Mononuclear cell (primary cell): ENCODE results near the gene SCG2. TPM values are rescaled to one million over a fixed set of nuclear protein-coding genes. Genes with fewer than 3 reads are reported as not detected.

Experiments
- H3K27me3 ChIP-seq: 2 replicates; pipeline ENCODE4 v1.6.0; 2011; ENCODE audit warnings: low read length, control low read depth; ENCODE audit not compliant: insufficient read depth
- H3K4me1 ChIP-seq: 2 replicates; pipeline ENCODE4 v1.5.1; 2011; ENCODE audit warnings: mild to moderate bottlenecking, low read length, control low read depth; ENCODE audit not compliant: insufficient read depth
- H3K4me3 ChIP-seq: 2 replicates; pipeline ENCODE4 v1.5.1; 2011; ENCODE audit warnings: mild to moderate bottlenecking, low read length, moderate library complexity
- H3K9me3 ChIP-seq: 2 replicates; pipeline ENCODE4 v1.5.1; 2011; ENCODE audit warnings: low read depth, mild to moderate bottlenecking, control low read depth, low read length
- total RNA-seq: library from RNA; depleted of rRNA; stranded (reverse); fragments of >200 nt; gene quantifications from one replicate; pipeline ENCODE4 v1.2.3, GENCODE V29; 2012

SCG2 gene
- total RNA-seq, 1 donor: 0.42 TPM

DNA sequence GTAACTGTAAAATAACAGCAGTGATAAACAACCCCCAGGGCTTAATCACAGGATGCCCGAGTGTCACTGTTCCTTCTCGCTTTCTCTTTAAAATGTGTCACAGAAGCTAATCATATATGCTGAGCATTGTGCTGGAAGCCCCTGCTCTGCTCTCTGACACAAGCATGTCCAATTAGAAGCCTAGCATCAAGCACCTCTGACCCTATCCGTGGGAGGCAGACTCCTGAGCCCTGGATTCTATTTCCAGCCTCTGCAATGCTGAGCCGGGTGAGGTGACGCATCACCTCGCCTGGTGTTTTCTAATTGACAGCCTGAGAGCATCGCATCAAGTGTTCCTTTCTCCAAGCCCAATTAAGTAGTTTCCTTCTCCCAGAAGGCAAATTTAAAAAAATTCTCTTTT lies 19.7 kb upstream of the SCG2 start:
- Histone ChIP-seq H3K4me1 (no peaks in the 10 kb centered on the region), H3K9me3 (no peaks in the 10 kb centered on the region), H3K27me3 (peaks cover 3% of the 10 kb centered on the region), H3K4me3 (no peak overlapping the region)

DNA sequence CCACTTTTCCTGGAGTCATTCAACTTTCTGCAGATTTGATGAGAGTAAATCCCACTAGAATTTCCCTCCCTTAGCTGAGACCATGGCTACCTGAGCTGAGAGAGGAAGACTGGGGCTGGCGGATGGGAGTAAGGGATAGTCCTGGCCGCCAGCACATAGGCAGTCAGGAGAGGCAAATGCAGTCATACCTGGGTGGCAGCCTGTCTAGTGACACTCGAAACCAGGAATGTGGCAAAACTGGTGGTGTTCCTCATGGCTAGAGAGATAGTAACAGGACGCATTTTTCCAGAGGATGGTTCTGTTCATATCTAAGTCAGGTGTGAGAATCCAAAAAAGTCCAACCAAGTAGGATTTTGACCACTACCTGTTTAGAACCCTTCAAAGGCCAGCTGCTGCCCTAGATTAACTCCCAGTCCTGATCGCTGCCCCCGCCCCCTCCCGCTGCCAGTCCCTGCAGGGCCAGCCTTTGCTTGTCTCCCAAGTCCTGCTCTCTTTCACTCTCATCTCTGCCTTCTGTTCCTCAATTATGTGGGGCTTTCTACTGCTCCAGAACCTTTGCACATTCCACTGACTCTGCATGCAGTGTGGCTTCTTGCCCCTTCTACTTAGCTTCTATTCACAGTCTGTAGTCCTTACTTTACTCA lies 17.4 kb upstream of the SCG2 start:
- Histone ChIP-seq H3K27me3 (peaks cover 7% of the 10 kb centered on the region), H3K4me3 (no peak overlapping the region), H3K9me3 (no peaks in the 10 kb centered on the region), H3K4me1 (no peaks in the 10 kb centered on the region)

DNA sequence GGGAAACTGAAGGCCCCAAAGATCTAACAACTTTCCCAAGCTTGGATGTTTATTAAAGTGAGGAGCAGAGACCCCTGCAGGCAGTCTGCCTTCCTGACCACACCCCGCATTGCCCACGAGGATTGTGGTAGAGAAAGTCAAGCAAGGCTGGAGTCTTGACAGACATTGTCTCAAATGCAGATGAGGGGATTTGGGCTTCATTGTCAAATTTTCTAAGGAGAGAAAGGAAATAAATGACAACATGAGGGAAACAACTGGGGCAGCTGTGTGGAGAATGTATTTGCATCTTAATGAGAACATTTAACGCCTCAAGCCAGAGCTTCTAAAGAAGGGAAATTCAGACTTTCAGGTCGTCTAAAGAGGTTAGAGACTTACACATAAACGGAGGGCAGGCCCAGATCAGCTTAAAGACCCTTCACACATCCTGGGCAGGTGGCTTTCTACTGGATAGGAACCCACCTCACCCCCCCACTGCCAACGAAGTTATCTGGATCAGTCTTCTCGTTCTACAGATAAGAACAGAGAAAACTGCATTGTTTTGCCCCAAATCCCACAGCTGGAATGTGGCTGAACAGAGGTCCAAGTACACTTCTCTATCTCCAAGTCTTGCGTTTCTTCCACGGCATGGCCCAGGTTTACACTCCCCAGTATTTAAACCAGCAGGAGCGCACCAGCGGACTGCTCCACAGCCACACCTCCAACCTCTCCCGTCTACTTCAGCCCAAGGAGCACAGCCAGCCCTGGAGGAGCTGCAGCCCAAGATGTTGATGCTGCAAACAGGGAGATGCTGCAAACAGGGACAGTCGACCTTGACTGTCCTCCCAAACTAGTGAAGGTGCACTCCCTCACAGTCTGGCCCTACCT lies 16.2 kb upstream of the SCG2 start:
- H3K4me1 ChIP-seq: no peaks in the 10 kb centered on the region
- H3K9me3 ChIP-seq: no peaks in the 10 kb centered on the region
- H3K27me3 ChIP-seq: peaks cover 19% of the 10 kb centered on the region
- no peak overlapping the region for H3K4me3 ChIP-seq

DNA sequence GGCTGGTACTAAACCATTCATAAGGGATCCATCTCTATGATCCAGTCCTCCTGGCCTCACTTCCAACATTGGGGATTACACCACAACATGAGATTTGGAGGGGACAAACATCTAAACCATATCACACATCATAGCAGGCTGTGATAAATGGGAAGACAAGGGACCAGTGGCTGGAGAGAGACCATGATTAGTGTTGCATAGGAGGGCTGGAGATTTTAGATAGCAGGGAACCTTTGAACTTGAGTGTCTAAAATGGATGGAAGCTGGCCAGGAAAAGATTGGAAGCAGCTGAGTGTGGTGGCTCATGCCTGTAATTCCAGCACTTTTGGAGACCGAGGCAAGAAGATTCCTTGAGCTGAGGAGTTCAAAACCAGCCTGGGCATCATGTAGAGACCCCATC lies 12.4 kb upstream of the SCG2 start:
- Histone ChIP-seq H3K4me1 (no peaks in the 10 kb centered on the region), H3K27me3 (peaks cover 42% of the 10 kb centered on the region), H3K4me3 (no peak overlapping the region), H3K9me3 (no peaks in the 10 kb centered on the region)

DNA sequence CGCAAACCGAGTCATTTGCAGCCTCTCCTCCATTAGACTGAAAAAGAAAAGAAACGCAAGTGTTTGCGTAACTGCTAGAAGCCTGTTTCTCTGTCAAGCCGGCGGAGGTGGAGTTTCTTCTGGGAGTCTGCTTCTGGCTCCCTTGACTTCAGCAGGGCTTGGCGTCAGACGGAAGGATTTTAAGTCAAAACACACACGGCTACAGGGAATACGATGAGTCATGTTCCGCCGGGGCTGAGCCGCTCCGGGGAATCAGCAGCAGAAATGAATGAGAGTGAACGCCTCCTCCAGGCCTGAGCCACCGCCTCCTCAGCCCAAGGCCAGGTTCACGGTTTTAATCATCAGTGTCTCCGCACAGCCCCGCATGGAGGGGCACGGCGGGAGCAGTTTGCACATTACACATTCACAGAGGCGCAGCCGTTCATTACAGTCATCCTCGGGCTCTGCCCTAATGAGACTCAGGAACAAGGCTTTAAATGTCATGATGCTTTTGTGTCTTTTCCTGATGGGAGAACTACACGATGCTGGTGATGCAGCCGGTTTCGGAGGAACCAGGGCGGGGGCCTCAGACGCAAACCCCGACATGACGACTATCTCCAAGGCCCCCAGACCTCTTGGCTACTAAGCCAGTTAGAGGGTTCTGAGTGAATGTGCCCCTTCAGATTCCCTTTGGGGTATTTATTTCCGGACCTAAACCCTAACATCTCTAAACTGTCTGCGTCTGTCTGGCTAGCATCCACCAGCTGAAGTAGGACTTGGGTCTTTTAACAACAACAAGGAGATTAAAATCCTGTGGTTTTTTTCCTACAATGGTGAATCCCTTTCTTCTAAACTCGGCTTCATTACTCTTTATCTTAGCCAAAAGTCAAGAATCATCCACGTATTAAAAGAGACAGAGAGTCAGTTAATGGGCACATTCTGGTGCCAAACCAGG lies 11.1 kb upstream of the SCG2 start:
- no peaks in the 10 kb centered on the region for H3K9me3 ChIP-seq
- no peaks in the 10 kb centered on the region for H3K4me1 ChIP-seq
- H3K4me3 ChIP-seq: no peak overlapping the region
- H3K27me3 ChIP-seq: peaks cover 42% of the 10 kb centered on the region

DNA sequence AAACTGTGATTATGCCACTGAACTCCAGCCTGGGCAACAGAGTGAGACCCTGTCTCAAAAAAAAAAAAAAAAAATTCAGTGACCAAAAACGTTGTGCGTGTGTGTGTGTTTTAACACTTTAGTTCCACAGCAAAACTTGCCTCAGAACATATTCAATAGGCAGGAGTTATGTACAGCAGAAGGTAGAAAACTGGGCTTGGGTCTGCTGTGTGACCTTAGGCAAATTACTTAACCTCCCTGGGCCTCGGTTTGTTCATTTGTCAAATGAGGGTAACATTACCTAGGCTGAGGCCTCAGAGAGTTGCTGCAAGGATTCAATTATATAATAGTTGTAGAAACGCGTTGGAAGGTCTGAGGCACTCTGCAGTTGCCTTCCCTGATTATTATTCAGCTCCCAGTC lies 10.3 kb upstream of the SCG2 start:
- Histone ChIP-seq H3K4me3 (no peak overlapping the region), H3K9me3 (no peaks in the 10 kb centered on the region), H3K4me1 (no peaks in the 10 kb centered on the region), H3K27me3 (peaks cover 40% of the 10 kb centered on the region)

DNA sequence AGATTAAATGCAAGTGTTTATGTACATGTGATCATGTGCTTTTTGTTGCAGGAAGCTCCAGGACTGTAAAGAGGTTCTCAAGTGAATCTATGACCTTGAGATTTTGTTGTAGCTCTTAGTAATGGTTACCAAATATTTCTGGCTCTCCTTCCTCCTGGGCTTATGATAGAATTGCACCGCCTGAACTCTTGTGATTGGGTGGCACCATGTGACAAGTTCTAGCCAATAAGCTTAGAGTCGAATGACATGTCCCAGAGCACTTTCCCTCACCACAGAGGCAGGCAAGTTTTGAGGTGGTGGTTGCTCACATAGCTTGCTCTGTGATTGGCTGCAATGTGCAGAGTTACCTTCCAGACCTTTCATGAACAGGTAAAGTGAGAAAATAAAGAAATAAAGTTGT lies 8.9 kb upstream of the SCG2 start:
- Histone ChIP-seq H3K27me3 (peaks cover 40% of the 10 kb centered on the region), H3K4me1 (no peaks in the 10 kb centered on the region), H3K4me3 (no peak overlapping the region), H3K9me3 (no peaks in the 10 kb centered on the region)

DNA sequence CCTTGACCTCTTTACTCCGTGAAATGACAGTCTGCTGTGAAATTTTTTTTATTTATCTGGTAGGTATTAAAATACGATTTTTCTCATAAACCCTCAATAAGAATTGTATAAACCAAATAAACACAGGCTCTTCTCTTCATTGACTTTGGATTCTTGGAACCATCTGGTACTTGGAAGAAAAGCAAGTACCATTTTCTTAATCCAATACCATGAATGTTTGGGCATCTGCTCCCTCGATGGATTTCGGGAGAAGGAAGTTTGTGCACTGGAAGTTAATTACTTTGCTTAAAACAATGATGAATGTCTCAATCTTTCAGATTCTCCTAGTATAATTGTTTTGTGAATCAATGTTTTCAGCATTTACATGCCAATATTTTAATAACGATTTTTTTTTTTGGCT lies 5.3 kb upstream of the SCG2 start:
- H3K4me3 ChIP-seq: no peak overlapping the region
- H3K27me3 ChIP-seq: peaks cover 17% of the 10 kb centered on the region
- no peaks in the 10 kb centered on the region for H3K4me1 ChIP-seq
- H3K9me3 ChIP-seq: no peaks in the 10 kb centered on the region

DNA sequence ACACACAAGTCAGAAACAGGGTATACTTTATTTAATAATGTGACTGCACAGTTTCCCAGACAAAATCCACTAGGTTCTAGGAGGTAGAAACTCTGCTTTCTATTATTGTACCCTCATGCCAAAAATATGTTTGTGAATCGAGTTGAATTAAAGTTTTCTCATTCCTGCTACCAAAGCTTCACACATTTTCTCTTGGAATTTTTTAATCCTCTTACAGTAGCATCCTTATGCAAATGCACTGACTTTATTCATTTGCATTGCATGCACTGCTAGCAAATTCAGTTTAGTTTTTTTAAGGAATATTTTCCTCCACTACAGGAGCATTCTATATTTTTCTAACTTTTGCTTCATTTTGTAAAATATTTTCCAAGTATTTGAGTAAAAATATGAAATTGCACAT lies 4.8 kb upstream of the SCG2 start:
- no peaks in the 10 kb centered on the region for H3K9me3 ChIP-seq
- H3K4me3 ChIP-seq: no peak overlapping the region
- H3K27me3 ChIP-seq: peaks cover 12% of the 10 kb centered on the region
- no peaks in the 10 kb centered on the region for H3K4me1 ChIP-seq

DNA sequence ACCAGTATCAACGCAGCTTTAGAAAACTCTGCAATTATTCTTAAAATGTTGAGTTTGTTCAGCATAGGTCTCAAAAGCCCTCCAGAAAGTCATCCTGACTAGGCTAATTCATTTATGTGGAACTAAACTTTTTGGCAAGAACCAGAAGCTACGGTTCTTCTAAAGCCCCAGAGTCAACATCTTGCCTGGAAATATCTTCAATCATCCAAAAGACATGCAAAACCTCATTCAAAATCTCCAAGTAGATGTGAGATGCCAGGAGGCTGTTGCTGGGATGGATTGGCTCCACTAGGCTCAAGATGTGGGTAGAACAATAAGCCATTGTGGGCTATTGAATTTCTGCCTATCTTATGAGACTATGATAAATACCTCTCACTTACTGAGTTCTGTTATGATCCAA lies 2.1 kb upstream of the SCG2 start:
- Histone ChIP-seq H3K27me3 (peaks cover 6% of the 10 kb centered on the region), H3K9me3 (no peaks in the 10 kb centered on the region), H3K4me3 (no peak overlapping the region), H3K4me1 (no peaks in the 10 kb centered on the region)

DNA sequence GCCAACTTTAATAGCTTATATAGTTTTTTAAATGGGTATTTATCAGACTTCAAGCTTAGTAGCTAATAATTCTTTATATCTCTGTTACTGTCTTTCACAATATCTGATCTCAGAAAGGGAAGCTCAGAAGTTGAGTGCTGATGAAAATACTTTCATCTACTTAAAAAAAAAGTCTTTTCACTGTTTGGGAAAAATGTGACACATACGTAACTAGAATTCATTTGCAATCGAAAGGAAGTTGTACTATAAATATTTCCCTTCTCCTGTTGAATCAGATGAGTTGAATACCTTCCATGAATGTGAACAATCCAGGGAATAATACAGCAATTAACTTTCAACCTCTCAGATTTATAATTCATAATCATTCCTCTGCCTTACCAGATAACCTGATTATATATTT lies 811 bp upstream of the SCG2 start:
- H3K4me3 ChIP-seq: no peak overlapping the region
- H3K4me1 ChIP-seq: no peaks in the 10 kb centered on the region
- no peaks in the 10 kb centered on the region for H3K9me3 ChIP-seq
- peaks cover 6% of the 10 kb centered on the region for H3K27me3 ChIP-seq

DNA sequence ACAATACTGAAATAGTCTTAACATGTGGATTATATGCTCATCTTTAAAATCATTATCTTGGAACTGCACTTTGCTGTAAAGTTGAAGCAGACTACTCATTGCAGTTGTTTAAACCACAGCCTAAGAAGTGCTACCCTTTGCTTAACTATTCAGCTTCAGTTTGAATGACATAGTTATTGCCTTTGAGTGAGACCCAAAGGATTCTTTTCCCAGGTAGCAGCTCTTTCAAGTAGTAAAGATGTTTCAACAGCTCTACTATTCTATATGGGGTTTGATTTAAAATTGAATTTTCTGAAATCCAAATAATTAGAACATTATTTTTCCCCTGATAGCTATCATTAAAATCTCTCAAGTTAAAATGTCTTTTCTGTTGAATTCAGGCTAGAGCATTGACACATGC lies 1.1 kb downstream of the SCG2 start:
- Histone ChIP-seq H3K4me3 (no peak overlapping the region), H3K9me3 (no peaks in the 10 kb centered on the region), H3K4me1 (no peaks in the 10 kb centered on the region), H3K27me3 (peaks cover 6% of the 10 kb centered on the region)

DNA sequence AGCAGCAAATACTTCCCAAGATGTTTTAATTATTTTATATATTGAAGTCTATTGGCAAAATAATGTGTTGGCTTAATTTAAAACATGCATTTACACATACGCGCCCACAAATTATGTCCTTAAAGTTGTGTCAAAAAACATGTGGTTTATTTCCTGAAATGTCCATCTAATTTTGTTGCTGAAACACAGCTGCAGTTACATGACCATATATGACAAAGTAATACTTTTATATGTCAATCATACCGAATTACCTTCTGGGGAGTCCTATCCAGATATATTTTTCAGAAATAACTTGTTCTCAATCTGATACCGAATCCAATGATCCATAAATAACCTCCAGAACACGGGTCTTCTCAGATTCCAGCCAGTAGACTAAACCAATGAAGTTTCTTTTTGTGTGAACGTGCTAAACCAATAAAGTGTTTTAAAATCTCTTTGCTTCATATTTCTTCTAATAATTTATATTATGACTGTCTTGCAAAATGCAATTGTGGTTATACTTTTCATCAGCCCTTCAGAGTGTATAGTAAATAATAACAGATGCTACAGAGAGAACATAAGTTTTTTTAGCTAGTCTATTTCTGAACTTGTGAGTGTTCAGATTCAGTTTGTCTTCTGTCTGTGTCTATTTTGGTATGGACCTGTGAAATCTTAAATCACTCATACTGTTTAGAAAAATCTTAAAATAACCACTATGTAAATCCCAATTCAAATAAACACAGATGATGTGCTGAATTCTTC lies 2.4 kb downstream of the SCG2 start:
- Histone ChIP-seq H3K9me3 (no peaks in the 10 kb centered on the region), H3K4me1 (no peaks in the 10 kb centered on the region), H3K4me3 (no peak overlapping the region), H3K27me3 (peaks cover 6% of the 10 kb centered on the region)

DNA sequence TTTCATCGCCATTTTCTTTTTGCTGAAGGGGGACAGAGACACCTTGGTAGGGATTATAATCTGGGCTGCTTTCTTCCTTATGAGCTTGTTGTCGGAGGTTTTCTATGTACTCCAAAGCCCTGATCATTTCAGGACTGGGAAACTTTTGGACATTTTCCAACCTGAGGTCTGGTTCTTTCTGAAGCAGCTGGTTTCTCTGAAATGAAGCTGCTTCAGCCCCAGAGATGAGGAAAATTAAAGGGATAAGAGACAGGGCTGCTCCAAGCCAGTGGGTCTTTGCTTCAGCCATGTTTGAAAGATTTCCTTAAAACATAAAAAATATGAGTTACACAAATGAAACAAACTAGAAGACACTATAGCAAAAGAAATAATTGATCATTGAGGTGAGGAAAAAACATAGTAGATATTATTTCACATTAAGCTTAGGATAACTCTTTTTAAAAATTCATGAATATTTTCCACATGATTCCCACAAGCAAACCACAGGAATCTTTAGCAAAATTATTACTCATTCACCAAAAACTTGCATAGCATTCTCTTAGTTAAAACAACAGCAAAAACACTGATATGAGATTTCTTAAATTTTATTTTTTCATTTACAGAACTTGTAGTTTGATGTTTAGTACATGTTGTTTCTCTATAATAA lies 3.0 kb downstream of the SCG2 start:
- Histone ChIP-seq H3K27me3 (peaks cover 3% of the 10 kb centered on the region), H3K9me3 (no peaks in the 10 kb centered on the region), H3K4me1 (no peaks in the 10 kb centered on the region), H3K4me3 (no peak overlapping the region)
